Measurements from ENCODE around the gene TRPM3. TPM values are rescaled to one million over a fixed set of nuclear protein-coding genes. Genes with fewer than 3 reads are reported as not detected.
"Not testable (repeated sequence)": the region's sequence is repeated elsewhere in the genome, so short reads cannot be mapped to it uniquely, and the experiment has no call there.

The TRPM3 gene
- total RNA-seq, 2 donors from 2014 or later: not detected

GRCh38 chr9:70979966-70980365 lies 141.5 kb downstream of the TRPM3 start:
- Mint-ChIP-seq H3K36me3 (ENCODE audit: low read depth) (no peaks in the 10 kb centered on the region), H3K27me3 (no peaks in the 10 kb centered on the region), H3K27ac (no peak overlapping the region), H3K4me1 (no peaks in the 10 kb centered on the region), H3K4me3 (no peak overlapping the region)
- H3K9me3 ChIP-seq (ENCODE audit: control insufficient read depth, low read length, poor library complexity, severe bottlenecking): no peaks in the 10 kb centered on the region
- no peak for ATAC-seq
- no peak for DNase-seq

DNA sequence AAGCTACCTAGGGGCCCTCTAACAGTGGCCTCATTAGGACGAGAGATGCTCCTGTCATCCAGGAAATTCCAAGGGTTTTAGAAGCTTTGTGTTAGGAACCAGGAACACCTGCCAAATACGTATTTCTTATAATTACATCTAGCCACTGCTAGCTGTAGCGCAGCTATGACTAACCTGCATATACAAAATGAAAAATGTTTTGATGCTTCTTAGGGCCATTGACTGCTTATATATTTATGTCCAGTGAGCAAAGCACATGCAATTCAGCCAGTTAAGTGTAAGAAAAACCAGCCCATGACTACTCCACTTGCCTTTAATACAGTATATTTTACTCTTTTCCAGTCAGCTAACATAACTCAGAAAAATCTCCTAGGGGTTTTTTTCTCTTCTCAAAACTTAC lies 143.3 kb downstream of the TRPM3 start:
- H3K9me3 ChIP-seq (ENCODE audit: control insufficient read depth, low read length, poor library complexity, severe bottlenecking): no peaks in the 10 kb centered on the region
- H3K27ac Mint-ChIP-seq: no peak overlapping the region
- H3K27me3 Mint-ChIP-seq: no peaks in the 10 kb centered on the region
- ATAC-seq: no peak
- no peaks in the 10 kb centered on the region for H3K36me3 Mint-ChIP-seq (ENCODE audit: low read depth)
- no peak overlapping the region for H3K4me3 Mint-ChIP-seq
- no peak for DNase-seq
- no peaks in the 10 kb centered on the region for H3K4me1 Mint-ChIP-seq

DNA sequence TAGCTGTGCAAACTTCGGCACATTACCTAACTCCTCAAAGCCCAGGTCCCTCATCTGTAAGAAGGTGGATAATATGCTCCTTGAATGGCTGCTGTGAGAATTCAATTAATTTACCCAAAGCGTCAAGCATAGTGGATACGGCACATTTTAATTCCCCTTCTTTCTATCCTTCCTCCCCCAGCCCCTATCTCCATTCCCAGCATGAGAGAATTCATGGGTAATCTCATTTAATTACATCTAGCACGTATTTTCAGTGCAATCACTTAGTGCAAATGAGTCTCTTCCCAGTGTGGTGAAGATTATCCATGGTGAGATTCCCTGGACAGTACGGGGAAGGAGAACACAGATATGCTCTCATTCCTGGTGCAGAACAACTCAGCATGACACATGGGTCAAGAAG lies 145.6 kb downstream of the TRPM3 start:
- no peaks in the 10 kb centered on the region for H3K27me3 Mint-ChIP-seq
- DNase-seq: no peak
- no peak overlapping the region for H3K4me3 Mint-ChIP-seq
- no peaks in the 10 kb centered on the region for H3K9me3 ChIP-seq (ENCODE audit: control insufficient read depth, low read length, poor library complexity, severe bottlenecking)
- no peak overlapping the region for H3K27ac Mint-ChIP-seq
- no peaks in the 10 kb centered on the region for H3K4me1 Mint-ChIP-seq
- H3K36me3 Mint-ChIP-seq (ENCODE audit: low read depth): no peaks in the 10 kb centered on the region
- no peak for ATAC-seq

DNA sequence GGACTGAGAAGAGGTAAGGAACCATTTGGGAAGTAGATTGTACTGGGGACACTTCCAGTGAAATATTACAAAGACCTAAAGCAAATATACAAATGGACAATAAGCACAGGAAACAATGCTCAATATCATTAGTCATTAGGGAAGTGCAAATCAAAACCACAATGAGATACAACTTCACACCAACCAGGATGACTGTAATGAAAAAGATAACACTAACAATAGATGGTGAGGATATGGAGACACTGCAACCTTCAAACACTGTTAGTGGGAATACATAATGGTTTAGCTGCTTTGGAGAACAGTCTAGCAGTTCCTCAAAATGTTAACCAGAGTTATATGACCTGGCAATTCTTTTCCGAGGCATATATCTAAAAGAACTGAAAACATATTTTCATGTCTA lies 149.7 kb downstream of the TRPM3 start:
- ATAC-seq (no peak), DNase-seq (no peak)
- Mint-ChIP-seq H3K36me3 (ENCODE audit: low read depth) (no peaks in the 10 kb centered on the region), H3K27ac (no peak overlapping the region), H3K4me1 (no peaks in the 10 kb centered on the region), H3K27me3 (no peaks in the 10 kb centered on the region), H3K4me3 (no peak overlapping the region)
- no peaks in the 10 kb centered on the region for H3K9me3 ChIP-seq (ENCODE audit: control insufficient read depth, low read length, poor library complexity, severe bottlenecking)

DNA sequence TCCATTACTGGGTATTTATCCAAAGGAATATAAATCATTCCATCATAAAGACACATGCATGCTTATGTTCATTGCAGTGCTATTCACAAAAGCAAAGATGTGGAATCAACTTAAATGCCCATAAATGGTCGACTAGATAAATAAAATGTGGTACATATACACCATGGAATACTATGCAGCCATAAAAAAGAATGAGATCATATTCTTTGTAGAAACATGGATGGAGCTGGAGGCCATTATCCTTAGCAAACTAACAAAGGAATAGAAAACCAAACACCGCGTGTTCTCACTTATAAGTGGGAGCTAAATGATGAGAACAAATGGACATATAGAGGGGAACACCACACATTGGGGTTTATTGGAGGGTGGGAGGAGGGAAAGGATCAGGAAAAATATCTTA lies 155.0 kb downstream of the TRPM3 start:
- not testable (repeated sequence) for H3K36me3 Mint-ChIP-seq (ENCODE audit: low read depth); H3K4me1 Mint-ChIP-seq

GRCh38 chr9:70964861-70965260 lies 156.6 kb downstream of the TRPM3 start:
- Mint-ChIP-seq H3K4me1 (no peaks in the 10 kb centered on the region), H3K27me3 (peaks cover 11% of the 10 kb centered on the region), H3K4me3 (no peak overlapping the region), H3K27ac (no peak overlapping the region), H3K36me3 (ENCODE audit: low read depth) (peaks cover 2% of the 10 kb centered on the region)
- H3K9me3 ChIP-seq (ENCODE audit: control insufficient read depth, low read length, poor library complexity, severe bottlenecking): no peaks in the 10 kb centered on the region
- no peak for DNase-seq
- no peak for ATAC-seq

More for the DNA sequence above, 155.0 kb downstream of the TRPM3 start:
- H3K27me3 Mint-ChIP-seq; H3K27ac Mint-ChIP-seq; DNase-seq; ATAC-seq; H3K9me3 ChIP-seq (ENCODE audit: control insufficient read depth, low read length, poor library complexity, severe bottlenecking); H3K4me3 Mint-ChIP-seq: not testable (repeated sequence)

- peaks cover 2% of the 10 kb centered on the region for H3K36me3 Mint-ChIP-seq (ENCODE audit: low read depth)
- H3K27me3 Mint-ChIP-seq: peaks cover 11% of the 10 kb centered on the region
- H3K9me3 ChIP-seq (ENCODE audit: control insufficient read depth, low read length, poor library complexity, severe bottlenecking): no peaks in the 10 kb centered on the region
These were observed 157.9 kb downstream of the TRPM3 start for GRCh38 chr9:70963554-70963953.

DNA sequence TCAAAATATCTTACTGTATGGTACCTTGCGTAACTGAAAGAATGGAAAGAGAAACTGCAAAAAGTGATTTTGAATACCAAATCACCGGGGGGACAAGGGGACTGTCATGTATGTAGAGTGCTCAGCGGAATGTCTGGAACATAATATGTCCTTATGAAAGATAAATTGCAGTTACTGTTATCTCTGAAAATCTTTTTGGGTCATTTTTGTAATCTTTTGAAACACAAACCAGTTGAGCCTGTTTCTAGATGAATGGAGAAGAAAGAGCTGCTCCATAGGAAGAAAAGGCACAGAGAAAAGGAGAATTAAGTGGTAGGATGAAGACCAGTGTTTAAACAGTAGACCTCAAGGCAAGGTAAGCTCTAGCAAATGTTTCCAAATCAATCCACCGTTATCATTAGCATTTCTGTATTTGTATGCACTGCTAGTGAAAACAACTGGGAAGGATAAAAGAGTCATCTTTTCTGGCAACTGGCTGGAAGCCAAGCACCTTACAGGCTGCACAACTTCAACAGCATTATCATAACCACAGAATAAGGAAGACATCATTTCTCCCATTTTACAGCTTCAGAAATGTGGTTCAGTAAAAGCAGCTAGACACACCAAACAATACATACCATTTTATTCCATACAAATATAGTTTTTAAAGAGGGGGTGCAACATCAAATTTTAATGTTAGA lies 158.5 kb downstream of the TRPM3 start:
- no peaks in the 10 kb centered on the region for H3K9me3 ChIP-seq (ENCODE audit: control insufficient read depth, low read length, poor library complexity, severe bottlenecking)
- Mint-ChIP-seq H3K4me1 (no peaks in the 10 kb centered on the region), H3K4me3 (no peak overlapping the region), H3K27ac (no peak overlapping the region), H3K27me3 (peaks cover 11% of the 10 kb centered on the region), H3K36me3 (ENCODE audit: low read depth) (peaks cover 2% of the 10 kb centered on the region)
- ATAC-seq (no peak), DNase-seq (no peak)

More at GRCh38 chr9:70963554-70963953, 157.9 kb downstream of the TRPM3 start:
- ATAC-seq (no peak), DNase-seq (no peak)
- no peaks in the 10 kb centered on the region for H3K4me1 Mint-ChIP-seq
- H3K4me3 Mint-ChIP-seq: no peak overlapping the region
- no peak overlapping the region for H3K27ac Mint-ChIP-seq

DNA sequence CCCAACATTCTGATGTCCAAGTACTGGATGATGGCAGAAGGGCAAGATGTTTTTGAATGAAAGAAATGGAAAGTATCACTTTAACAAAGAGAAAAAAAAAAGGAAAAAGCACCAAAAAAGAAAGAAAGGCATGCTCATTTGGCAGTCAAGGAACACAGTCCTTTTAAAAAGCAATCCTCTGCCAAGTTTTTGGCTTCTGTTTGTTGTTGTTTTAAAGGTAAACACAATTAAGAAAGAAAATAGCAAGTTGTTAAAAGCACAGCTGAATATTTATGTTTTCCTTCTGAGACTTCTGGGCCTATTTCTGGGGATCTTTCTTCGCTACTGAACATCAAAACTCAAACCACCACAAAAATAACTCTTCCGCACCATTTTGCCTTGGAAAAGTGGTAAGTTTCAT lies 162.1 kb downstream of the TRPM3 start:
- no peaks in the 10 kb centered on the region for H3K9me3 ChIP-seq (ENCODE audit: control insufficient read depth, low read length, poor library complexity, severe bottlenecking)
- H3K27ac Mint-ChIP-seq: no peak overlapping the region
- H3K27me3 Mint-ChIP-seq: peaks cover 11% of the 10 kb centered on the region
- ATAC-seq: no peak
- no peaks in the 10 kb centered on the region for H3K4me1 Mint-ChIP-seq
- no peak for DNase-seq
- no peak overlapping the region for H3K4me3 Mint-ChIP-seq
- peaks cover 2% of the 10 kb centered on the region for H3K36me3 Mint-ChIP-seq (ENCODE audit: low read depth)

GRCh38 chr9:70954596-70955143 lies 166.8 kb downstream of the TRPM3 start:
- Mint-ChIP-seq H3K36me3 (ENCODE audit: low read depth) (no peaks in the 10 kb centered on the region), H3K27me3 (peaks cover 1% of the 10 kb centered on the region), H3K4me1 (no peaks in the 10 kb centered on the region), H3K4me3 (no peak overlapping the region), H3K27ac (no peak overlapping the region)
- no peak for DNase-seq
- no peaks in the 10 kb centered on the region for H3K9me3 ChIP-seq (ENCODE audit: control insufficient read depth, low read length, poor library complexity, severe bottlenecking)
- ATAC-seq: no peak

DNA sequence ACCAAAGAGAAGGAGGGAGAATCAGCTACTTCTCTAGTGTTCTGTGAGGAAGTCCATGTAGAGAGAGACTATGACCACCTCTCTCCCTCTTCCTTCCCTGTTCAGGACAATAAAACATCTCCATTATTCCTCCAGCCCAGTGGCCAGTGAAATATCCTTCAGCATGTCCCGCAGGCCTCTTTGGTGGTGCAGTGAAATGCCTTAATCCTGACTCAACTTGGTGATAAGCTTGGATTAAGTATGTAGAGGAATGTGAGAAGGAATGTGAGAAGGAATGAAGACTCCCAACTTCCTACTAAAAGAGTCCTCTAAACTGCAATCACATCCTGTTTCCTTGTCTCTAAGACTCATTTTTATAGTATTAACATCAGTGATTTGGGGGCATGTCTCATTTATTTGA lies 167.3 kb downstream of the TRPM3 start:
- H3K36me3 Mint-ChIP-seq (ENCODE audit: low read depth): no peaks in the 10 kb centered on the region

DNA sequence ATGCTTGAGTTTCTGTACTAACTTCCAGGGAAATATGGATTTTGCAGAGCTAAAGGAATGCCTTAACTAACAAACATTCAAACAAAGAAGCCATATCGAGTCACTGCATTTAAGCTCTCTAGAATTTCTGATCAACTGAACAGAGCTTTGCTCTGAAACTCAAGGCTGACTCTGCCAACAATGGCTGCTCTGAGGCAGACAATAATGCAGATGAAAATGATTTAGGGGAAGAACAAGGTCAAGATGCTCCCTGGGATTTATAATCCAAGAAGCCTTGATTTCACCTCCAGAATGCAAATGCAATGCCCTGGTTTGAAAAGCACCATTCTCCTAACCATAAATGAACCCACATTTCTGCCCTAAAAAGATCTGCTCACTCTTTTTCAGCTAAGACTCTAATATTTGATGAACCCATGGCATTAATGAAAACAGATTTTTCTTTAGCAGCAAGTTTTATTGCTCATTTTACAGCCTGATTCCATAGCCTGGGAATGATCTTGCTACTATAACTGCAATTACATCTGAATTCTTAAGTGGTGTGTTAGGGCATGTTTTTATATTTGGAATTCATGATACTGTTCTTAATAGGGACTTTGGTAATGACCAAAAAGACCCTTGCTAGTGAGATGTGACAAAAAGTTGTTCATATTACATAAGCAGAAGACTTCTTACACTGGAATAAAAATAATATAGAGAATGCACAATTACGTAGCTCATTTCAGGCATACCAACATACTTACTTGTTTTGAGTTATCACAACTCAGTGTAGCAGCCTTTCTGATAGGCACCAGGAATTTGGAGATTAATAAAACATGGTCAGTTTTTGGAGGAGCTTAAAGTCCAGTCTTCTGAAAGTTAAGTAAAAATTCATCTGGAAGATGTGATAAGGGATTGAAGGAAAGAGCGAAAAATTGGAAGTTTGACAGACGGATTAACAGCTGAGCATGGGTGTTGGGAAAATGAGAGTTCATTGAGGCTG lies 169.4 kb downstream of the TRPM3 start:
- no peaks in the 10 kb centered on the region for H3K9me3 ChIP-seq (ENCODE audit: control insufficient read depth, low read length, poor library complexity, severe bottlenecking)
- H3K4me3 Mint-ChIP-seq: no peak overlapping the region
- ATAC-seq: no peak
- H3K27ac Mint-ChIP-seq: no peak overlapping the region
- no peak for DNase-seq
- H3K4me1 Mint-ChIP-seq: no peaks in the 10 kb centered on the region
- peaks cover 6% of the 10 kb centered on the region for H3K27me3 Mint-ChIP-seq
- H3K36me3 Mint-ChIP-seq (ENCODE audit: low read depth): no peaks in the 10 kb centered on the region

More for the DNA sequence above, 167.3 kb downstream of the TRPM3 start:
- H3K4me3 Mint-ChIP-seq: no peak overlapping the region
- DNase-seq: no peak
- H3K27ac Mint-ChIP-seq: no peak overlapping the region
- H3K9me3 ChIP-seq (ENCODE audit: control insufficient read depth, low read length, poor library complexity, severe bottlenecking): no peaks in the 10 kb centered on the region
- H3K27me3 Mint-ChIP-seq: peaks cover 6% of the 10 kb centered on the region
- no peaks in the 10 kb centered on the region for H3K4me1 Mint-ChIP-seq
- no peak for ATAC-seq

- DNase-seq (no peak), ATAC-seq (no peak)
- no peaks in the 10 kb centered on the region for H3K4me1 Mint-ChIP-seq
- H3K27me3 Mint-ChIP-seq: peaks cover 6% of the 10 kb centered on the region
- no peak overlapping the region for H3K4me3 Mint-ChIP-seq
- no peaks in the 10 kb centered on the region for H3K36me3 Mint-ChIP-seq (ENCODE audit: low read depth)
- H3K27ac Mint-ChIP-seq: no peak overlapping the region
- no peaks in the 10 kb centered on the region for H3K9me3 ChIP-seq (ENCODE audit: control insufficient read depth, low read length, poor library complexity, severe bottlenecking)
These were observed 171.2 kb downstream of the TRPM3 start for GRCh38 chr9:70950270-70950669.

Data from T-helper 17 cell (primary cell).